Retina (tissue), 1 donor: ENCODE data around the gene COLGALT1.

Experiments used
- DNase-seq: peaks from one replicate; pipeline ENCODE4 v3.0.0-alpha.2; 2016

The COLGALT1 gene

DNA sequence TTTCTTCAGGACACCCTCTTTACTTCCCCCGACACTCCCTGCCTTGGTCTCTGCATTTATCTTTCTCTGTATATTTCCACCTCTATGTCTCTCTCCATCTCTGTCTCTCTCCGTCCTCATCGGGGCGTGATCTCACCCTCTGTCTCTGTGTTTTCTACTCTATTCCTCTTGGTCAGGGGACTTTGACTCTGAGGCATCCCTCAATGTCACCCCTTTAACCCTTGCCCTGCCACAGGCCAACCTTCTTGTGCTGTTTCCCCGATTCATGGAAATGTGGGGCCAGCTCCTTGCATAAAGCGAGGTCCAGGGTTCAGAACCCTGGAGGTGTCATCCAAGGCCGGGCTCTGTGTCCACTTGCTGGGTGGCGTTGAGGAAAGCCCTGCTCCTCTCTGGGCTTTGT lies 46.8 kb downstream of the COLGALT1 start:
- no peak for DNase-seq

DNA sequence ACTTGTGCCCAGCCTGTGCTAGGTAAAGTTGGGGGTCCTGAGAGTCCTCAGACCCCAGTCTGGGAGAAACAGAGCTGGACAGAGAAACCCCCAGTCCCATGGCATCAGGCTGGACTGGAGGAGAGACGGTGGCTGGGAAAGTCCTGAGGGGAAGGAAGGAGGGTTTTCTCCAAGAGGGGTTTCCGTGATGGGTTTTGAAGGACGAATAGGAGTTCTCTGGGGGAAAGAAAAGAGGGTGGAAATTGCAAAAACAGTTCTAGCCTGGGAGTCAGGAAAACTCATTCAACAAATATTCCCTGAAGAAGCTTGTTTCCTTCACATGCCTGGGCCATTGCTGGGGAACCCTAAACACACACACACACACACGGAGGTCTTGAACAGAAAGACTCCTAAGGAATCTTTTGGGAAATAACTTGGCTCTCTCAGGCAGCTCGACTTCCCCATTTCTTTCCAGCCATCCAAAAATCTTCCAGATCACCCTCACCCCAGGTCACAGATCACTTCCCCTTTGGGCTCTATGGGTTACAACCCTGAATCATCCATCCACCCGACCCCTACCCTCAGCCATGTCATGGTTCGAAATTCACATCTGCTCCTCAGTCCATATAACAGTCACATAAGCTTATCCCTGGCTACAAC lies 47.5 kb downstream of the COLGALT1 start:
- DNase-seq = no peak

DNA sequence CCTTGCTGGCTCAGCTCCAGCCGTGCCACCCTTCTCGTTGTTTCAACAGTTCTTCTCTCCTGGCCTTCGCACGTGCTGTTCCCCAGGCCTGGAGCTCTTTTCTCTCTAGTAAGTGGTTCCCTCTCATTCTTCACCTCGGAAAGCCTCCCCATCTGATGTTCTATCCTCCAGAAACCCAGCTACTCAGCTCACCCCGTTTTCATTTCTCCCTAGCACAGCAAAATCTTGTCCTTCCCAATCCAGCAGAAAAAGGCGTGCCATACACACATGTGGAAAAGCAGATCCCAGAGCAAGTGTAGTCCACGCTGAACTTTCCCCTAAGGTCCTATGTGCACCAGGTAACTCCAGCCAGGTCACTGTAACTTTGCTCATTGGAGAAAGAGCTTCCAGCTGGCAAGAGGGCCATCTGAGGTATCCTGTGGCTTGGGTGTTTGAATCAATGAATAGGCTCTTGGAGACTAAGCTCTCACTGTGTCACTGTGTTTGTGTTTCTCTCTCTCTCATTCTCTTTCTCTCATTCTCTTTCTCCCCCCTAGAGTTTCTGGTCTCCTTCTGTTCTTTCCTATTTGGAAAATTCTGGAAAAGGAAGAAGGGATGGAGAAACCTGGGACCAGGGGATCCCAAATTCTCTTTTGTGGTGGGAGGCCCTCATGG lies 49.0 kb downstream of the COLGALT1 start:
- DNase-seq = no peak

DNA sequence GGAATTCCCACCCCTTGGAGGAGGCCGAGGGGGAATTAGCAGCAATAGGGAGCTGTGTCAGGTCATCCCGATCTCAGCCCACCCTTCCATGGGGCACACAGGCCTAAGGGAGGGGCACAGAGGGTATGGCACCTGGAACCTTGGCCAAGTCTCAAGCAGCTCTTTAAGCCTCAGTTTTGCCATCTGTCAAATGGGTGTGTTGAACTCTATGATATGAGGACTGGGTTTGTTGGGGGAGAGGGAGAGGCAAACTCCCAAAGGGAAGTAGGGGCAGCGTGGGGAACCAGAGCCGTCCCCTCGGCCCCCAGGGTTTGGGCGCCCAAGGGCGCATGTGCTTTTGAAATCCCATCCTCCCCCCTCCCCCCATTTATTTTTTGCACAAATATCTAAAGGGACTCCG lies 49.7 kb downstream of the COLGALT1 start:
- no peak for DNase-seq

DNA sequence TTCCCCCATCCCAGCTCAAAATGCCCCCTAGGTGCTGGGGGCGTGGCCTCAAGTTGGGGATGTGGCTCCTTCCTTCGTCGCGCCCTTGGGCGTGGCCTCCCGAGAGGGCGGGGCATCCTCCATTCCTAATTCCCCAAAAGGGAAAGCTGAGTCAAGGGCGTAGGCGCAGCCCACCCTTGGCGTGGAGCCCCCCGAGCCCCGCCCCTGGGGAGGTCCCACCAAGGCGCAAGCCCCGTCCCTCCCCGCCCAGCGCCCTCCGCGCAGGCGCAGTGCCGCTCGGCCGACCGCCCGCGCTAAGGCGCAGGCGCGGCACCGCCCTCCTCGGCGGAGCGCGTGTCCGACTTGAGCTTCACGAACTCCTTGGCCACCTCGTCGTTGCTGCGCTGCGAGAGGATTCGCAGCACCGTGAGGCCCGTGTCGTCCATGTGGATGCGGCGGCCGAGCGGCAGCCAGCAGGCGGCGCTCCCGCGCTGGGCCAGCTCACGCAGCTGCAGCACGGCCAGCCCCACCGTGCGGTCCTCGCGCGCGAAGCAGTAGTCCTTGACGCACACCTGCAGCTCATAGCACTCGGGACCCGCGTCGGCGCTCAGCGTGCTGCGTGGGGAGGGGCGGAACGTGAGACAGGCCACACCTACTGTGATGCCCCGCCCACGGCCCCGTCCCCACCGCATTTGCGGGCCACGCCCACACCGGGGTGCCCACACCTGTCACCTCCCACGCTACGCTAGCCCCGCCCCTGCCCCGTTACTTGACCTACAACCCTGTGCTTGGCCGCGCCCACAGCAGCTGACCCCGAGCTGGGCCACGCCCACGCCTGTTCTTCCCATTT lies 50.5 kb downstream of the COLGALT1 start:
- peak; percentile 93 for DNase-seq

DNA sequence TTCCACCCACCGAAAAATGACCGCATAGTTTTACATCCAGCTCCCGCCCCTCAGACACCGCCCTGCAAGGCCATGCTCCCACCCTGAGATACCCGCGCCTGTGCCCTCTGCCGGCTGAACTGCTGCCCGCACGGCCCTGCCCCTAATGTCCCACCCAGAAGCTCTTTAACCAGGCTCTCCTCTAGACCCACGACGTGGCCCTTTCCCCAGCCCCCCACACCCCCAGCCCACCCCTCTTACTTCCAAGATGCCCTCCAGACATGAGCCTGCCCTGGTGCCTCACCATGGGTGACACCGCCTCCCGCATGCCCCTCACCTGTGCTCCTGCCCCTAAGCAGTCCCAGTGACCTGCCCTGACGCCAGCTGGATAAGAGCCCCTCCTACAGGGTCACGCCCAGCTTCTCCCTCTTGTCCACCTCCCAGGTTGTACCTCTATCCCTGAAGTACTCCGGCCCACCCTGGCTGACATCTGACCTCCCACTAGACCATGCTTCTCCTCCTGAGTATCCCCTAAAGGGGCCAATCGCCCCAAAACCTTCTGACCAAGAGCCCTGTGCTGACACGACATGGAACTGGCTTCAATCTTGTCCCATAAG lies 51.2 kb downstream of the COLGALT1 start:
- no peak for DNase-seq

DNA sequence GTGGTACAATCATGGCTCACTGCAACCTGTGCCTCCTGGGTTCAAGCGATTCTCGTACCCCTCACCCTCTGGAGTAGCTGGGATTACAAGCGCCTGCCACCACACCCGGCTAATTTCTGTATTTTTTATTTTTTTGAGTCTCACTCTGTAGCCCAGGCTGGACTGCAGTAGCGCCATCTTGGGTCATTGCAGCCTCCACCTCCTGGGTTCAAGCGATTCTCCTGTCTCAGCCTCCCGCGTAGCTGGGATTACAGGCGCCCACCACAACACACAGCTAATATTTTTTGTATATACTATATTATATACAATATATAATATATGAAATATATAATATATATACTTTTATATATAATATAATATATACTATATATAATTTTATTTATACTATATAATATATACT lies 52.5 kb downstream of the COLGALT1 start:
- DNase-seq = no peak

DNA sequence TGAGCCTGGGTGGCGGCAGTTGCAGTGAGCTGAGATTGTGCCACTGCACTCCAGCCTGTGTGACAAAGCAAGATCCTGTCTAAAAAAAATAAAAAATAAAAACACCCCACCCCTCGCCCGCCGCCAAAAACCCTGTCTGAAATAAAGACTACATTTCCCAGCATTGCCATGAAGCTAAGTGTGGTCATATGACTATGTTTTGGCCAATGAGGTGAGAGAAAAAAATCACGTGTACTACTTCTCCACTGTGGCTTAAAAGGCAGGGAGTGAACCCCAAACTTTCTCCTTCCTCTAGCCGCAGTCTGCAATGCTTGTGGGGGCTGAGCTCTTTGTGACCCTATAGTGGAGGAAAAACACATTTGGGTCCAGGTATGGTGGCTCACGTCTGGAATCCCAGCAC lies 54.9 kb downstream of the COLGALT1 start:
- DNase-seq = no peak

DNA sequence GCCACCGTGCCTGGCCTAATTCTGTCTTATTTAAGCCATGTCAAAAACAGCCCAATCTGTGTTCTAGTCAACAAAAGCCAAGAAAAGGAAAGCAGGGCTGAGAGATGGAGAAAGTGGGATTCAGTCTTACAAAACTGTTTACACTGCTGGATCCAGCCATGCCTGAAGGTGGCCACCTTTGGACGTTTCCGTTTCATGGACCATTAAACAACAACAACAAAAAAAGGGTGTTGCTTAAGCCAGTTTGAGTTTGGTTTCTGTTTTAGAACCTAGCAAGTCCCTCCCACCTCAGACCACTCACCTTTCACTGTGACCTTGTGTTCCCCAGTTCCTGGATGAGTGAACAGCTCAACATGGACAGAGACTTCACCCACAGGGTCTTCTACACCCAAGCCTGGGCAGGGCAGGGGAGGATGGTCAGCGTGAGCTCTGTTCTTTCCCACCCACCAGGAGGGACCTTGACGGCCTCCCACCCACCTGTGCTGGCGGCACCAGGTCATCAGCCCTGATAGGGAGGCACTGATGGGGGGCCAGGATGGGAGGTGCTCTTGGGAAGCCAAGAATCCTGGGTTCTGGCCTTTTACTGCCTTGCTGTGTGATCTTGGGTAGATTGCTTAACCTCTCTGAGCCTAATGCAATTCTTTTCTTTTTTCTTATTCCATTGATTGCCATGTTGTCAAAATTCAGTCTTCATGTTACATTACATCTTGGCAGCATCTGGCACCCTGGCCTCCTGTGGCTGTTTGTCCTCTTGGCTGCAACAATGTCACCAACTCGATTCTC lies 56.2 kb downstream of the COLGALT1 start:
- DNase-seq = no peak

DNA sequence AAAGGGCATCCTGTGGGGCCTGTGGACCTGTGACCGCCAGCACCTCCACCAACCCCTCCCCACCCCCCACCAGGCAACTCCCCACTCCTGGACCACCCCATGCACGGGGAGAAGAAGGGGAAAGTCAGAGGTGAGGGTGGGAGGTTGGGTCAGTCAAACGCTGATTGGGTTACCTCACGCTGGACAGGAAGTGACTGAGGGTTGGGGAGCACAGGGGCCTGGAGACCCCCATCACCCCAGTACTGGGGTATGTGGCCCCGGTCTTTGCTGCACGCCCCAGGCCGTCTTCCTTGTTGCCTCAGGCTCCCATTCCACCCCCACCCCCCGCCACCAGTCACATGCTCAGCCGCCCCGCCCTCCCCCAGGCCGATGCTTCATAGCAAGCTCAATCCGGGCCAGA lies 59.0 kb downstream of the COLGALT1 start:
- no peak for DNase-seq

DNA sequence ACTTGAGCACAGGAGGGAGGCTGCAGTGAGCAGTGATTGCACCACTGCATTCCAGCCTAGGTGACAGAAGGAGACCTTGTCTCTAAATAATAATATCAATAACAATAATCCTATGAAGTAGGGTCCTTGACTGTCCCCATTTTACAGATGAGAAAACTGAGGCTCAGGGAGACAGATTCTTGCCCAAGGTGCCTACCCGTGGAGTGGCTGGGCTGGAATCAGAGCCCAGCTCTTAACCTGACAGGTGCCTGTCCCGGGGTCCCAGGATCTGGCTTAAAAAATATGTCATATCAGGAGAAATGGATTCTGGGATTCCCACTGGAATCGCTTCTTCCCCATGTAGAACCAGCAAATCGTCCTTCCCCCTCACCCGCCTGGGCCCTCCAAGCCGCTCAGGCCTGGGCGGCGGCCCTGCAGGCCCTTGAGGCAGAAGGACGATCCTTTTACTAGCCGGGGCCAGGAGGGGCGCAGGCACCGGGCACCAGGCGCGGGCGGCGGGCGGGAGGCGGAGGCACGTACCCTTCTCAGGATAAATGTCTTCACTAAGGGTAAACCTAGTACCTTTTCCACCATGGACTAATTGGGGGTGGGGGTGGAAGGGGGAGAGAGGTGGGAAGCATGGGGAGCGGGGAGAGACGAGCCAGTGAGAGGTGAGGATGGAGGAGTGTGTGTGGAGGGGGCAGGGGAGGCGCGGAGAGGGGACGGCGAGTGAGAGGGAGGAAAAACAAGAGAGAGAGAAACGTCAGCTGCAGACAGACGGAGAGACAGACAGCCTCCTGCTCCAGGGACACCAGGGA lies 60.6 kb downstream of the COLGALT1 start:
- DNase-seq = no peak

DNA sequence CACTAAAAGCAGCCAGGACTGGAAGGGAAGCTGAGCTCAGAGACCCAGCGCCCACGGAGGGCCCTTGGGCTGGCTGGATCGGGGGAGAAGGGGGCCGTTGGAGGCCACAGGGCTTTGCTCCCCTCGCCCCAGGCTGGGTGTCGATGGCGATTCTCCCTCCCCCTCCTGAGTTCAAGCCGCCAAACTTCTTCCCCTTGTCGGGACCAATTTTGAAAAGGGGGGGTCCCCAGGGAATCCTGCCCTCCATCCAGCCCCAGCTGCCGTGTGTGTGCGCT lies 61.2 kb downstream of the COLGALT1 start:
- no peak for DNase-seq

DNA sequence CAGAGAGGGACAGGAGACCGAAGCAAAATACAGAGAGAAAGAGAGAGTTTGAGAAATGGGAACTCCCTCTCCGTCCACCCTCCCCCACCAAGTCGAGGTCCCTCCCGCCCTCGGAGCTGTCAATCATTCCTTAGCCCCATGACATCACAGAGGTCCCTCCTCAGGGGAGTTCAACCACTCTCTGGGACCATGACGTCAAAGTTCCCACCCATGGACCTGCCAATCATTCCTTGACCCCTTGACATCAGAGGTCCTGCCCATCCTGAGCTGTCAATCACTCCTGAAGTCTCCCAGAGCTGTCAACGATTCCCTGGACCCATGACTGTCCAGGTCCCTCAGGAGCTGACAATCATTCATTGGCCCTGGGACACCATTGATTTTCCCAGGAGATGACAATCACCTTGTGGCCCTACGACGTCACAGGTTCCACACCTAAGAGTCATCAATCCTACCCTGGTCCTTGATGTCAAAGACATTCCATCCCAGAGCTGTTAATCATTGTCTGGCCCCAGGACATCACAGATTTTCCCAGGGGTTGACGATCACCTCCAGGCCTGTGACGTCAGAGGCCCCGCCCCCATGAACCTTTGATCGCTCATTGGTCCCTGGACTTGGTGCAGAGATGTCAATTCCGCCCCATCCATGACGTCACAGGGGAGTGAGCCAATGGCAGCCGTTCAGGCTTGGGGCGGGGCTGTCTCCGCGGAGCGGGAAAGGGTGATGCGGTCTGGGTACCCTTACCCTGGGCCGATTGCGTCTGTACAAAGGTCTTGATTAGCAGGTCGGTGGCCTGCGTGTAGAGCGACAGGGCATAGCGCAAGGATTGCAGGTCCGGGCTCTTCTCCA lies 61.7 kb downstream of the COLGALT1 start:
- no peak for DNase-seq

DNA sequence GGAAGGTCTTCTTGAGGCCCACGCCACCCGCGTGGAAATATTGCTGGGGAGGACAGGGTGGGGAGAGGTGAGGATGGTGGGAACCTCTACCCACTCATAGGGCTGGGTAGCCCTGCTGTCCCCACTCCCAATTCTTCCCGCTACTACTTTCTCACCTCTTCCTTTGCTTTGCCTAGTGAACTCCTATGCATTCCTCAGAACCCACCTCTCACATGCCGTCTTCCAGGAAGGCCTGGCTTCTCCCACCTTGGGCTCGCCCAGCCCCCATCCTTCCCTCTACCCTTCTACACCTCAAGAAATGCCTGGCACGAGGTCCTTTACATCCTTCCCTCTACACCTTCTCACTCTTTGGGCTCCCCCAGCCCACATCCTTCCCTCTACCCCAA lies 62.4 kb downstream of the COLGALT1 start:
- no peak for DNase-seq

DNA sequence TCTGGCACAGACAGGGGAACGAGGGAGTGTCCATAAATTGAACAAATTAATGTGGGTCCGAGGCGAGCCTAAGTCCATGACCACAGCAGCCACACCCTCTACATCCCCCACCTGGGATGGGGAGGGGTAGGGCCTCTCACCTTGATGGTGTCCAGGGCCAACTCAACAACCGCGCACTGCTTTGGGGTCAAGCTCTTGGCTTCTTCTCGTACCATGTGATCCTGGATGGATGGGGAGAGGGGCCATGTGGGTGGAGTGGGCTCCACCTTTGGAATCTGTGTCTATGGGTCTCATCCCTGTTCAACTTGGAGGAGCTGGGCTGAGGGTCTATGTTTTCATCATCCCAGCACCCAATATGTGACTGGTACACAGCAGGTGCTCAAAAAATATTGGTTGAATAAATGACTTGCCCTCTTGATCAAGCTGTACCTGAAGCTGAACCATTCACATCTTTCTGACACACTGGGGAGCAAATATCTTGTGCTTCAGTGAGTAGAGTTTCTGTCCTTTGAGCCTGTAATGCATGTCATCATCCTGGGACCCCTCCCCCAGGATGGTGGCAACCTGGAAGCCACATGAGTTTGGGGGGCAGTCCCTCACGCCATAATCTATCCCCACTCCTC lies 62.9 kb downstream of the COLGALT1 start:
- no peak for DNase-seq

DNA sequence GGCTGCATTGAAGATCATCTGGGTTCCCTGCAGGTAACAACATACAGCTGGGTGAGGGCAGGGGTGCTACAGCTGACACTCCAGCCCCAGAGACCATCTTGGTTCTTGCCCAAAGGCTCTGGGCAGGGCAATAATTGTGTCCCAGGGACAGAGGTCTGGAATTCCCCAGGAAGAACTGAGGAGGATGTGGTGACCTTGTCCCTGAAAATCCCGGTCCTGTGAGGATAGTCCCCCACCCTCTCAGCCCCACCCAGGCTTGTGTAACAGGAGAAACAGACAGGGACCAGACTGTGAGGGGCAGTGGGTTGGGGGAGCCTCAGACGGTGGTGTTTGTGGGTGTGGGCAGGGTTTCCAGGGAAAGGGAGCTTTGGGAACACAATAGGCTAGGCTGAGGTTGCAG lies 63.5 kb downstream of the COLGALT1 start:
- DNase-seq = no peak

DNA sequence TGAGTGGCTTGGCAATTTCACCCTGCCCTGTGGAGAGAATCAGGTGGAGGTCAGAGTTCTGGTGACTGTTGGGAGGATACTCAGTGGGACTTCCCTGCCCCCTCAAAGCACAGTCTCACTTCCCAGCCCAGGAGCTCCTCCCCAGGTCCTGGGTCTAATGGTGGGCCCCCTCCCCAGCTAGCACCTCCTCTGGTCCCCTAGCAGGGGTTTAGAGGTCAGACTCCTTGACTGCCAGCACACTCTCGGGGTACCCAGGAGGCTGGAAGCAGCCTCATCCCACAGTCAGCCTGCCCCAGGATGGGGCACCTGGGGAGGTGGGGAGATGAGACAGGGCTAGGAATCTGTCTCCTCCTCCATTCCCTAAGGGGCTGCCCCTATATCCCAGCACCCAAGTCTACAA lies 65.2 kb downstream of the COLGALT1 start:
- no peak for DNase-seq

DNA sequence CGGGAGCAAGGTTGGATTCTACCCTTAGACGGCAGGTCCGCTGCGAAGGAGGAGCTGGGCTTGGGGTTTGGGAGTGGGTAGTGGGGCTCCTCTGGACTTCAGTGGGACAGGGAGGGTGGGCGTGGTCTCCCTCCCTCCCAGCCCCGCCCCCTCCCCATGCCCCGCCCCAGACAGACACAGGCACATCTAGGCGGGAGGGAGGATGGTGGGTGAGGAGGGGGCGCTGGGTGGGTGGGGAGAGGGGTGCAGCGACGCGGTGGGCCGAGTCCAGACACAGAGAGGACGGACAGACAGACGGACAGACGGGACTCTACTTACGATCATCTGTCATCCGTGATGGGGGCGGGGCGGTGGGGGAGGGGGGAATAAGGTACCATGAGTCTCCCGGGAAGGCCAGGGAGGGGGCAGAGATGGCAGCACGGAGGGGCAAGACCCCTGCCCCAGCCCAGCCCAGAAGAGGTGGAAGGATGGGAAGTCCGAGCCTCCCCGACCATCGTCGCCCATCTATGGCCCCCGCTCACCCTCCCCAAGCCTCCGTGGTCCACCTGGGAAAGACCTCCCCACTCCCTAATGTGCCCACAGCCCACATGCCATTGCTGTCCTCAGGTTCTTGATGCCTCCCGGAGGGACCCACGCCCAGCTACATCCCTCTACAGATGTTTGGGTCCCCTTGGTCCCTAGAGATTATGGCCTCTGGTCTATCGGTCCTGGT lies 67.9 kb downstream of the COLGALT1 start:
- DNase-seq = no peak

DNA sequence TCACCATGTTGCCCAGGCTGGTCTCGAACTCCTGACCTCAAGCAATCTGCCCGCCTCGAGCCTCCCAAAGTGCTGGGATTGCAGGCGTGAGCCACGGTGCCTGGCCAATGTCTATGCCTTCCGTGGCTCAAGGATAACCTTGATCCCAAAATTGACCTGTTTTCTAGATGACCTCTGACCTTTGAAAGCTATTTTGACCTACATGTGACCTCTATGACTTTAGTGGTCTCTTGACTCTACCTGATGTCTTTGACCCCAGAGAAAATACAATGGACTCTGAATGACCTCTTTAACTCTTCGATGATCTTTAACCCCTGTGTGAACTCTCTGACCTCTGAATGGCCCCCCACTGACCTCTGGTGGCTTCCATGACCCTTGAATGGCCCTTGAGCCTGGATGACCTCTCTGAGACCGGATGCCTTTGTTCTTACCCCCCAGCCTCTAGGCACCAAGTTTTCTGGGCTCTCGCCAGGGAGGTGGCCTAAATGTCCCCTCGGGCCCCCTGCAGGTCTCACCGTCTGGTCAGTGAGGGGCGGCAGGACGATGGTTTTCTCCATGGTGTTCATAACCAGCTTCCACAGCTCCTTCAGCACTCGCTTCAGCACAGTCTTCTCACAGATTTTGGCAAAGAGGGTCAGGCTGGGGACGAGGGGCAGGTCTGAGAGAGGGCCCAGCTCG lies 69.0 kb downstream of the COLGALT1 start:
- no peak for DNase-seq

DNA sequence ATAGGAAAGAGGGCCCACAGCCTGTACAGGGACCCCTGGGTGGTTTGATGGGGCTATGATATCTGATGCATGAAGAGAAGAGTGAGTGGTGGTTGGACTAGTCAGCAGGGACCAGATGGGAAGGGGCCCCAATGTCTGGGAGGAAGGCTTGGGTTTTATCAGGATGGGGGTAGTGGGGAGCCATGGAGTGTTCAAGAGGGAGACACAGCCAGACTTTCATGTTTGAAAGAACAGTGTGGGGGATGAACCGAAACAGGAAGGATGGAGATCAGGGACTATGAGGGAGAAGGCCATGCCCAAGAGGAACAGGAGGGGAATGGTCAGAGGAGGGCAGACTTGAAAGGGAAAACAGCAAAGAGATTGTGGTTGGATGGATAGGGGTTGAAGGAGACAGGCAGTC lies 69.6 kb downstream of the COLGALT1 start:
- DNase-seq = no peak
